Measurements from ENCODE around the gene ANO3. TPM values are rescaled to one million over a fixed set of nuclear protein-coding genes. Genes with fewer than 3 reads are reported as not detected.

Gene ANO3
- total RNA-seq, 1 donor from 2014 or later = not detected

- H3K27me3 ChIP-seq = no peaks in the 10 kb centered on the region
- no peak for TF ChIP-seq CTCF (IDR thresholded peaks at IDR 0.05)
- TF ChIP-seq POLR2AphosphoS5 (IDR thresholded peaks at IDR 0.05; ENCODE audit: insufficient read depth in 1 of 2, low read depth in 1 of 2) = no peak
- no peak for TF ChIP-seq POLR2A (IDR thresholded peaks at IDR 0.05)
- DNase-seq (ENCODE audit: extremely low spot score in 2 of 2) = no peak
- H3K4me1 ChIP-seq = no peaks in the 10 kb centered on the region
- no peak overlapping the region for H3K27ac ChIP-seq
- intact Hi-C loops (cut with DNase I) = no loop called here
- H3K9me3 ChIP-seq = no peaks in the 10 kb centered on the region
- no peak overlapping the region for H3K4me3 ChIP-seq
- H3K36me3 ChIP-seq = no peaks in the 10 kb centered on the region
Observed at GRCh38 chr11:26477396-26477795, 145.5 kb downstream of the ANO3 start.

- TF ChIP-seq CTCF (IDR thresholded peaks at IDR 0.05) = no peak
- no peak for TF ChIP-seq POLR2AphosphoS5 (IDR thresholded peaks at IDR 0.05; ENCODE audit: insufficient read depth in 1 of 2, low read depth in 1 of 2)
- TF ChIP-seq POLR2A (IDR thresholded peaks at IDR 0.05) = no peak
- no peaks in the 10 kb centered on the region for H3K9me3 ChIP-seq
- no peaks in the 10 kb centered on the region for H3K4me1 ChIP-seq
- no peak for DNase-seq (ENCODE audit: extremely low spot score in 2 of 2)
- no peak overlapping the region for H3K27ac ChIP-seq
- H3K27me3 ChIP-seq = no peaks in the 10 kb centered on the region
- intact Hi-C loops (cut with DNase I) = no loop called here
- no peak overlapping the region for H3K4me3 ChIP-seq
- H3K36me3 ChIP-seq = no peaks in the 10 kb centered on the region
Observed at GRCh38 chr11:26478710-26479109, 146.8 kb downstream of the ANO3 start.

- no peaks in the 10 kb centered on the region for H3K9me3 ChIP-seq
- no peaks in the 10 kb centered on the region for H3K36me3 ChIP-seq
- H3K27ac ChIP-seq = no peak overlapping the region
- DNase-seq (ENCODE audit: extremely low spot score in 2 of 2) = no peak
- no peaks in the 10 kb centered on the region for H3K4me1 ChIP-seq
- H3K27me3 ChIP-seq = no peaks in the 10 kb centered on the region
- no peak for TF ChIP-seq CTCF (IDR thresholded peaks at IDR 0.05)
- TF ChIP-seq POLR2AphosphoS5 (IDR thresholded peaks at IDR 0.05; ENCODE audit: insufficient read depth in 1 of 2, low read depth in 1 of 2) = no peak
- TF ChIP-seq POLR2A (IDR thresholded peaks at IDR 0.05) = no peak
- no peak overlapping the region for H3K4me3 ChIP-seq
- intact Hi-C loops (cut with DNase I) = no loop called here
Observed at GRCh38 chr11:26480041-26480440, 148.1 kb downstream of the ANO3 start.

DNA sequence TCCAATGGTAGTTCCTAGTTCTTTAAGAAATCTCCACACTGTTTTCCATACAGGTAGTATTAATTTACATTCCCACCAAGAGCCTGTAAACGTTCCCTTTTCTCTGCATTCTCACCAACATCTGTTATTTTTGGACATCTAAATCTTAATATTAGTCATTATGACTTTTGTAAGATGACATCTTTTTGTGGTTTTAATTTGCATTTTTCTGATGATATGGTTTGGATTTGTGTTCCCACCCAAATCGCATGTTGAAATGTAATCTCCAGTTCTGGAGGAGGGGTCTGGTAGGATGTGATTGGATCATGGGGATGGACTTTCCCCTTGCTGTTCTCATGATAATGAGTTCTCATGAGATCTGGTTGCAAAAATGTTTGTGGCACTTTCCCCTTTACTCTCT is 151.2 kb downstream of the ANO3 start:
- Histone ChIP-seq H3K9me3 (no peaks in the 10 kb centered on the region), H3K27ac (no peak overlapping the region), H3K36me3 (no peaks in the 10 kb centered on the region), H3K27me3 (no peaks in the 10 kb centered on the region), H3K4me3 (no peak overlapping the region), H3K4me1 (no peaks in the 10 kb centered on the region)
- intact Hi-C loops (cut with DNase I) = no loop called here
- TF ChIP-seq POLR2A (IDR thresholded peaks at IDR 0.05) = no peak
- no peak for TF ChIP-seq POLR2AphosphoS5 (IDR thresholded peaks at IDR 0.05; ENCODE audit: insufficient read depth in 1 of 2, low read depth in 1 of 2)
- no peak for TF ChIP-seq CTCF (IDR thresholded peaks at IDR 0.05)
- no peak for DNase-seq (ENCODE audit: extremely low spot score in 2 of 2)

DNA sequence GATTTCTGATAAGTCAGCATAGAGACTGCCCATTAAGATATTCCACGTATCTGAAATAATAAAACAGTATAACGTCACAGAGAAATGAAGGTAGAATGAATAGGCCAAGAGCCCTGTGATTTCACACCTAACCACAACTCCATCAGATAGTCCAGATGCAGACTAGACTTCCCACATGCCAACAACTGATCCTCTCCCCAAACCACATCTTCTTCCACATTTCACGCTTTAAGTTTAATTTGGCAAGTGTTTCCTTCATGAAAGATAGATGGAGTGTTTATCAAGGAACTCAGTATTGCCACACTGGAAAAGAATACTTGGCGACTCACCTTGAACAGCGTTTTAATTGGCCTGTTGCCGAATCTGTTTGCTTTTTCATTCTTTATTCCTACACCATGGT is 158.6 kb downstream of the ANO3 start:
- Histone ChIP-seq H3K9me3 (no peaks in the 10 kb centered on the region), H3K27me3 (no peaks in the 10 kb centered on the region), H3K36me3 (no peaks in the 10 kb centered on the region), H3K4me3 (no peak overlapping the region), H3K4me1 (no peaks in the 10 kb centered on the region), H3K27ac (no peak overlapping the region)
- no peak for DNase-seq (ENCODE audit: extremely low spot score in 2 of 2)
- TF ChIP-seq POLR2A (IDR thresholded peaks at IDR 0.05) (no peak), CTCF (IDR thresholded peaks at IDR 0.05) (no peak), POLR2AphosphoS5 (IDR thresholded peaks at IDR 0.05; ENCODE audit: insufficient read depth in 1 of 2, low read depth in 1 of 2) (no peak)
- intact Hi-C loops (cut with DNase I) = no loop called here

Data from vagina (tissue), 2 donors.